Hepatic stellate cell (primary cell): ENCODE results near the gene KHDC1L.
A peak's percentile ranks its signal among the peaks of the same experiment; 100 is the strongest.
"Not testable (repeated sequence)": the region's sequence is repeated elsewhere in the genome, so short reads cannot be mapped to it uniquely, and the experiment has no call there.

Source experiments
- DNase-seq: peaks from one replicate; pipeline ENCODE4 v3.0.0; 2011; ENCODE audit warnings: low spot score

Gene KHDC1L

GRCh38 chr6:73225396-73225795, at the start of gene KHDC1L:
TSS of gene KHDC1L (minus strand) at chr6:73225496. CDS start at chr6:73225408, 88 bp downstream.
- no peak for DNase-seq

GRCh38 chr6:73269296-73269695, 44.0 kb upstream of the KHDC1L start:
- not testable (repeated sequence) for DNase-seq

GRCh38 chr6:73268896-73269295, 43.6 kb upstream of the KHDC1L start:
- DNase-seq: not testable (repeated sequence)

GRCh38 chr6:73264446-73264845, 39.1 kb upstream of the KHDC1L start:
- no peak for DNase-seq

GRCh38 chr6:73263570-73263909, 38.2 kb upstream of the KHDC1L start:
- DNase-seq: peak; percentile 24

- peak; percentile 73 for DNase-seq
Observed at GRCh38 chr6:73262671-73263569, 37.6 kb upstream of the KHDC1L start, which contains the start of gene KHDC1. TSS of gene KHDC1 (minus strand) at chr6:73263196. CDS start at chr6:73242517, 20,679 bp downstream.

GRCh38 chr6:73258721-73259120, 33.4 kb upstream of the KHDC1L start:
- DNase-seq: no peak

- not testable (repeated sequence) for DNase-seq
Observed at GRCh38 chr6:73254323-73254722, 29.0 kb upstream of the KHDC1L start.

- DNase-seq: no peak
Observed at GRCh38 chr6:73252703-73253102, 27.4 kb upstream of the KHDC1L start.

GRCh38 chr6:73250016-73250415, 24.7 kb upstream of the KHDC1L start:
- DNase-seq: no peak

GRCh38 chr6:73248192-73248903, 23.1 kb upstream of the KHDC1L start:
- DNase-seq: no peak

- no peak for DNase-seq
Observed at GRCh38 chr6:73242001-73242400, 16.7 kb upstream of the KHDC1L start.

- no peak for DNase-seq
Observed at GRCh38 chr6:73240730-73241129, 15.4 kb upstream of the KHDC1L start.

- DNase-seq: peak; percentile 73
Observed at GRCh38 chr6:73236144-73236750, 11.0 kb upstream of the KHDC1L start.

- DNase-seq: peak; percentile 37
Observed at GRCh38 chr6:73234733-73235132, 9.4 kb upstream of the KHDC1L start.

- not testable (repeated sequence) for DNase-seq
Observed at GRCh38 chr6:73233971-73234370, 8.7 kb upstream of the KHDC1L start.

- no peak for DNase-seq
Observed at GRCh38 chr6:73233048-73233447, 7.8 kb upstream of the KHDC1L start.

- no peak for DNase-seq
Observed at GRCh38 chr6:73231986-73232391, 6.7 kb upstream of the KHDC1L start.

GRCh38 chr6:73227606-73228255, 2.4 kb upstream of the KHDC1L start:
- DNase-seq: no peak

GRCh38 chr6:73216859-73217258, 8.4 kb downstream of the KHDC1L start:
- no peak for DNase-seq

GRCh38 chr6:73209117-73209516, 16.2 kb downstream of the KHDC1L start:
- DNase-seq: no peak

GRCh38 chr6:73207221-73207837, 18.0 kb downstream of the KHDC1L start:
- no peak for DNase-seq
